ENCODE results near the gene LRAT.
"Not testable (repeated sequence)": the region's sequence is repeated elsewhere in the genome, so short reads cannot be mapped to it uniquely, and the experiment has no call there.

The LRAT gene

DNA sequence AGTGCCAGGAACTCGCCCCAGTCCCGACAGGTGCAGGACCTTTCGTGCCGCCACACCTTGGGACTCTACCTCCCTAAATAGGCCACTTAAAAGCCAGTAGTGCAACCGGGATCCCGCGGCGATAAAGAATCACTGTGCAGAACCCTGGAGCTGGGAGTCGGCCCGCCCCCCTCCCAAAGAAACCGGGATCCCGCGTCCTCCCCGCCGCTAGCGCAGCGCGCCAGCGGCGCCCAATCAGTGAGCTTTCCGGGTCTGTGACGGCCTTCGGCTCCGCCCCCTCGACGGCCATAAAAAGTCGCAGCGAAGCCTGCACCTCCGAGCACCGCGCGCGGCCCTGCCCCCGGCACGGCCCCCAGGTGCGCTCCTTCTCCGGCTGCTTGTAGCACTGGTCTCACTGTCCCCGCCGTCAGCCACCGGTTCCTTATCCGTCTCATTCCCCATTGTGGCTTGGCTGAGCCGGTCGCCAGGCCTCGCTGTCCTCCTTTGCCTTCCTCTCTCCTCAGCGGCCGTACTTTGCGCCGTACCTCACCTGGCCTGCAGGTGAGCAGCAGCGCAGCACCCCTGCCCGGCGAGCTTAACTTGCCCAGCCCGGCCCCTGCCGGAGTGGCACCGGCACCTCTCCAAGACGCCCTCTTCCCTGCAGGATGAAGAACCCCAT, at the start of gene LRAT:
Gene LRAT (plus strand): TSS at position 318 of the 658 bp plus-strand sequence. CDS start 327 bp downstream, at position 645.
- DNase-seq: peak; percentile 13

DNA sequence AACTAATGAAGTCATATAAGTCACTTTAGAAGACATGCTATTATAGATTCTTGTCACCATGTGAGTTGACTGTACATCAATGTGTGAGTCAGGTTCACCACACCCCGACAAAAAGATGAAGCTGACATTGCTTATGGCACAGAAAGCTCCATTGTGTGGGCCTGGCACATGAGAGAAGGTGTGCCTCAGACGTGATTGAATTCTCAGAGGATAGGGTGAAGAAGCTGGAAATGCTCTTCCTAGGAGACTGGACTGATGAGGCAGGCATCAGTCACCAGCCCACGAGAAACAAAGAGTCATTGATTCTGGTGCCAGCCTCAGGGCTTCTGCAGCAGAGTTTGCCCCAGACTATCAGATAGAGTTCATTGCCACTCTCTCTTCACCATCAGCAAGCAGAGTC, 35.9 kb upstream of the LRAT start:
- DNase-seq: no peak

DNA sequence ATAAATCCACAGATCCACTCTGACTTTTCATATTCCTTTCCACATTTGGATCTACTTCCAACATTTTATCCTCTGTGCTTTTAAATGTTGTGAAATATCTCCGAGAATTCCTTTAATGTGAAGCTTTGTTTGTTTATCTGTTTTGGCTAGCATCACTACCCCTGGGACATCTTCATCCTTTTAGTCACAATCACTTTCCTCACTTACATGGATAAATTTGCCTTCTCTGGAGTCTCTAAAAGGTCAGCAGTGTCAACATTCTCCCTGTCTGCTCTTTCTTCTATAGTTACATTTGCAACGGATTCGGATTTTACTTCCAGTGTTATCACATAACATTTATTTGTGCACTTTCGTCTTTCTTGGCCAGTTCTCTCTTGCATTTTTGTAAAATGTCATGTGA, 34.2 kb upstream of the LRAT start:
- no peak for DNase-seq

DNA sequence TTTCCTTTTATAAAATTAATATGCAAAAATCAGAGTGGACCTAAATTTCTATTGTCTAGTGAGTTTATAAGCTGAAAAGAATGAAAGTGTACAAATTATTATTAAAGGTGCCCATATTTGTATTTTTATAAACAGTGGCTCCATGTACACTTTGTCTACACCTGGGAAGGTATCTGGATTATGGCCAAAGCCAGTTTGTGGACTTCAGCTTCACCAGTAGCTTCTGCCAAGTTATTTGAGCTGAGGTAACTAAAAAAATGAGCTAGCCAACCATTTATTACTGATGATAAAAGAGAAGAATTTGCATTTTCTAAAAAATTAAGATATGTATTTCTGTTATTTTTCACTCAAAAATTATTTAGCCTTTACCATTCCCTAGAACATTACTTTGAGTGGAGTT, 32.3 kb upstream of the LRAT start:
- DNase-seq: no peak

DNA sequence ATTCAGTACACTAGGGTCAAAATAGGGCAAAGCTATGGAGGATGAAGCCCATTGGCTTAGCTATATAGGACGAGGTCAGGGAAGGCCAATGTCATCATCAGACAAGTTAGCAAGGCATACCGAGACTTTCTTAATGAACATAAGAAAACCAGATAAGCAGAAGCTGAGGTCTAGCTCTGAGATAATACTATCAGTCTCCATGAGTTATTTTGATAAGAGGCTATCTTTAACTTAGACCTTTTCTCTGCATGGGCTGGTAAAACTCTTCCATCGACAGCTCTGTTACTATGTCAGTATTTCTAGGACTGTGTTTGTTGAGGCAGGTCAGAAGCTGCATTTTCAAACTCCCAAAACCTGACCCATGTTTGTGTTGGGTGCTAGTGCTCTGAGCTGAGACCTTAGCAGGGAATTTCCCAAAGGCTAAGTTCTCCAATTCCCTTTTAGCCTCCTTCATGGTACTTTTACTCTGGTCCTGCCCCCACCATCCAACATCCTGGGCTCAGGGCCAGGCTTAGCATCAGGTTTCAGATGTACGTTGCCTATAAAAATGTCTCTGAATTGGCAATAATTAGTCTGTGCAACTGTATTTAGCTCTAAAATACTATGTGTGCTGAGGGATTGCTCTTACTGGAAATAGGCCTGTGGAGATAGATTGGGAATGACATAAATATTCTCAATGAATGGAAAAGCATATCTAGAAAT, 29.3 kb upstream of the LRAT start:
- no peak for DNase-seq

DNA sequence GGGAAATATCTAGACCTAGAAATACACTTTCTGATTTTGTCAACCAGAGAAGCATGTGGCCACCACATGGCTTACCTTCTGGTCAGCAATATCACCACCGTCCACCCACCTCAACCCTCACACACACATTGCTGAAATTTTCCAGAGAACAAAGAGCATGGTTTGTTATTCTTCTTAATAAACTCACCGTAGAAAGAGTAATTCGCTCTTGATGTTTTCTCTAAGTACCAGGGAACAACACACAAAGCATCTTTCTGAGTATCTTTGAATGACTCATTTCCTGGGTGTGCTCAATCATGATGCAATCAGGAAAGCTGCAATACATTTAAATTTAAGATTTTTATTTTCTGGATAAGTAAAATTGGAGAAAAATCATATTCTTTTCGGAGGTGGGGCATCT, 24.7 kb upstream of the LRAT start:
- DNase-seq: no peak

DNA sequence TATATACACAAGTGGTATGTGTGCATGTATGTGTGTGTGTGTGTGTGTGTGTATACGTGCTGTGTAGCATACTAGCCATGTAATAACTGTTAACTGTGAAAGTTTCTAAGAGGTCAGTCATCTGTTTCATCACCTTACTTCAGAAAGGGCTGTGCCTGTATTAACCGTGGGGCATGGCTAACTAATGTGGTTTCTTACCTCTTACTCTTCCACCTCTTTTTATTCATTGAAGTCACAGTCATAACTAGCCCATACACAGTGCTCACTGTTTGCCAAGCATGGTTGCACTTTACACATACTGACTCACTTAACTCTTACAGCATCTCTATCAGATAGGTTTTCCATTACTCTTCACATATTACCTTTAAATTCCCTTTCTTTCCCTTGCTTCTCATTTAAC, 23.7 kb upstream of the LRAT start:
- DNase-seq: no peak

DNA sequence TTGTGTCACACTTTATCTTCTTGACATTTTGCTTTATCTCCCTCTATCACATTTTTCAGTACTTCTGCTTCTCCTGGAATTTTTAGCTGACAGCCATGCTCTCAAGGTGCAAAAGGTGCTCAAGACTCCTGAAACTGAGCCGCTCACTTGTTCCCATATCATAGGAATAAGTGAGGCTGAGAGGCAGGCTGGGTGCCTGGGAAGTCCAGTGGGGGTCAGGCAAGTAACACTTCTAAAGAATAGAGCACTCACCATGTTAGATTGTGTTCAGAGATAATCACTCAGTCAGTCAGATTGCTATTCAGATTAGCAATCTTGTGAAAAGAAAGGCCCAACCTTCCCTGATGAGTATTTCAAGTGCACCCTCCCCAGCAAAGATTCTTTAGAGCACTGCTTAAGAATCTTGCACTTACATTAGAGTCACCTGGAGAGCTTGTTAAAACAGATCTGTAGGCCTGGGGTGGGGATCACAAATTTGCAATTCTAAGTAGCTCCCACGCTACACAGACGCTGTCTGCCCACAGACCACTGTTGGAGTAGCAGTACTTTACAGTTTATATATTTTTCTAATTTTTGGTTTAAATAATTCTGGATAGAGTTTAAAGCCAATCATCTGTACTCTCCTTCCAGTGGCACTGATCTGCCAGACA, 23.1 kb upstream of the LRAT start:
- DNase-seq: no peak

DNA sequence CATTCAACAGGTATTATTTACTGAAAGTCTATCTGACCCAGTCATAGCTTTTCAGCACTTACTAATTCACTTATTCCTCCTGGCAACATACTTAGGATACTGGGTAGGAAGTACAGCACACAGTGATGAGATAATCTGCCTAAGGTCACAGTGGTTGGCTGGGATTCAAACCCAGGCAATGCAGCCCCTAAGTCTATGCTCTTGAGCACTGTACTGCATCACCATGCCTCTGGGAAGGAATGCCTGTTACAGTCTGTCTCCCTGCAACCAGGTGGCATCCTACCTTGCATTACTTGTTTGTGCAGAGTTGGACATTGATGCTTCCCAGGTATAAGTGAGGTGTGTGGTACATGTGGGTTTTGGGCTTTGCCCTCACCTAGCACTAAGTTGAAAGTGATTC, 21.5 kb upstream of the LRAT start:
- no peak for DNase-seq

DNA sequence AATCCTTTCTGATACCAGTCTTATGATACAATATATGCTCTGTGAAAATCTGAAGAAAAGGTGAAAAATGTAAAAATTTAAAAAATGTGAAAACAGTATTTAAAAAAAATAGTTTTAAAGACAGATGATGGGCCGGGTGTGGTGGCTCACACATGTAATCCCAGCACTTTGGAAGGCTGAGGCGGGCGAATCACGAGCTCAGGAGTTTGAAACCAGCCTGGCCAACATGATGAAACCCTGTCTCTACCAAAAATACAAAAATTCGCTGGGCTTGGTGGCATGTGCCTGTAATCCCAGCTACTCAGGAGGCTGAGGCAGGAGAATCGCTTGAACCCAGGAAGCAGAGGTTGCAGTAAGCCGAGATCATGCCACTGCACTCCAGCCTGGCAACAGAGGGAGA, 20.2 kb upstream of the LRAT start:
- not testable (repeated sequence) for DNase-seq

DNA sequence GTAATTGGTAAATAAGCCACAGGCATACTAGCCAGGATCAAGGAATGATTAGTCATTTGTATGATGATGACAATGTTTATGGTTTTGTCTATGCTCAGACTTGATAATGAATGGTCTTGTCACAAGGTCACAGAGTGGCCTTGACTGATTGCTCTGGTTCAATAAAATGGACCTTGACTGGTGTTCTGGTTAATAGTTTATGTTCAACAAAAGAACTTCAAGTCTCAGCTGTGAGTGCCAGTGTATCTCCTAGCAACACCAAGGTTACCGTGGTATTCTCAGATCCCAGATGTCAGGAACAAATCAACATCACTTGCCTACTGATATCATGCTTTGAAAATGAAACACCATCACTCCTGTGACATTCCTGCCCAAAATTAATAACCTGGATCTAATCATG, 16.3 kb upstream of the LRAT start:
- no peak for DNase-seq

DNA sequence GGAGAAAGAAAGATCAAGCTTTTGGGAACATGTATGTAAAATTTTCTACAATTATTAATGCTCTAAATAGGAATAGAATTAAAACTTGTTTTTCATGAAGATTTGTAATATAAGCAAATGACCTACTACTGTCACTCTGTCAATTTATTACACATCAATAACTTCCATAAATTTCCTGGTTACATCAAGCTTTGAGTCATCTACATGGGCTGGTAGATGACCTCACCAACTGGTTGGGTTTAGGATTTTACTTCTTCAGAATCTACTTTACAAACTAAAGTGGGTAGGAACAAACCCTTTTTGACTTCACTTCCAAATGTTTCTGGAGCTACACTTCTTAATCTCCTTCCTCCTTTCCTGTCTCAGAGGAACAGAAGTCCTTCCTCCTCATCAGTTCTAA, 12.0 kb upstream of the LRAT start:
- no peak for DNase-seq

DNA sequence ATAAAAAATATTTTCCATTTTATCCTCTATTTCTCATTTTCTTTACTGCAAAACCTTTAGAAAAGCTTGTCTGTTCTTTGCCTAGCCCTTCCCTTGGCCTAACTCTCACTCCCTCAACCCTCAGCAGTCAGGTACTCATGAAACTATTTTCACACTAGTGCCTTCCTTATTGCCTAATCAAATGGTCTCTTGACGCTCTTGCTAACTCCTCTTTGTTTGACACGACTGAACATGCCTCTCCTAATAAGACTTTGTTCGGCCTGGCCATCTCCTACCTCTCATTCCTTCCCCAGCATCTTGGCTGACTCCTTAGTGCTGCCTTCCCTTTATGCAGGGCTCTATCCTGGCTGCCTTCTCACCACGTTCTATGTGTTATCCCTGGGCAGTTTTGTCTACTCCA, 11.1 kb upstream of the LRAT start:
- no peak for DNase-seq

DNA sequence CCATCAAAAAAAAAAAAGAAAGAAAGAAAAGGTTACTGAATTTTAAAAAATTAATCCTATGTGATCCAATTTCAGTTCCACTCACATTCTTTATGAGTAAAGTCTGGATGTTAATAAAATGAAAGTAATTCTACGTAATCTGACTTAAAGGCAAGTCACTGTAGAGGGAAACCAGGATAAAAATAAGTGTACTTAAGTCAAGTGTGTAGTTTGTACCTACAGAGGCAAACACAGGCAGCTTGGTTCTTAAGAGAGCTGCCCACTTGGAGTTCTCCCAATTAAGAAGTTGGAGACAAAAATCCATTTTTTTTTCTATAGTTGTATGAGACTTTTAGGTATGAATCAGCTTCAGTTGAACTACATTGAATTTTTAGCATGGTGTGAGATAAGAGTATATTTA, 7.0 kb upstream of the LRAT start:
- DNase-seq: no peak

DNA sequence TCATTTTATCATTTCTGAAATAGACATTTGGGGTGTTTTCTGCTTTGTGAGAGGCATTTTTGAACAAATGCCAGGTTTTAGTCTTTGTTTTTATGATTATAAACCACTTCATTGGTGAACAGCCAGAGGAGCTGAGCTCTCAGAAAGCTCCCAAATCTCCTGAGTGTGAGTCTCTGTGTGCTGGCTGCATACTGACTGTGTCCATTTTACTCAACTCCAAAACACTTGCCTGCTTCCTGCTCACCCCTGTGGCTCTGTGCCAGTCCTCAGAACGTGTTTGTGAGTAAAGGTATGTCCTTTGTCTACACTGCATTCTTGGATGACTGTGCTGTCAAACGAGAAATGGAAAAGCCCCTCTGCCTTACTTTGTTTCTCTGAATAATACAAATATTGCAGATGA, 5.4 kb upstream of the LRAT start:
- DNase-seq: no peak

DNA sequence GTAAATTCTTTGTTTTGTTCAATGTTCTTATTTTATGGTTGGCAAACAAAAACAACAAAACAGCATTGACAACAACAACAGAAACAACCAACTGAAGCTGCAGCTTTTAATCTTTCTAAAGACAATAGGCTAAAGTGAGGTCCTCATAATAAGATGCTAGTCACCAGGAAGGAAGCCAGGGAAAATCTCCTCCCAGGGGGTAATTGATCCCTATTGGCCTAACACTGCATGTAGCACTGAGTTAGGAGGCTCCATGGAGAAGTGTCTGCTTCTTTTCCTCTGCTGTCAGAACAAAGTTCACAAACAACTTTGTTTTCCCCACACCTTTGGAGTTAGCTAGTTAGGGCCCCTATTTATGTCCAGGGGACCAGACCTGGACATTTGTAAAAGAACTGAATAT, 4.7 kb upstream of the LRAT start:
- no peak for DNase-seq

DNA sequence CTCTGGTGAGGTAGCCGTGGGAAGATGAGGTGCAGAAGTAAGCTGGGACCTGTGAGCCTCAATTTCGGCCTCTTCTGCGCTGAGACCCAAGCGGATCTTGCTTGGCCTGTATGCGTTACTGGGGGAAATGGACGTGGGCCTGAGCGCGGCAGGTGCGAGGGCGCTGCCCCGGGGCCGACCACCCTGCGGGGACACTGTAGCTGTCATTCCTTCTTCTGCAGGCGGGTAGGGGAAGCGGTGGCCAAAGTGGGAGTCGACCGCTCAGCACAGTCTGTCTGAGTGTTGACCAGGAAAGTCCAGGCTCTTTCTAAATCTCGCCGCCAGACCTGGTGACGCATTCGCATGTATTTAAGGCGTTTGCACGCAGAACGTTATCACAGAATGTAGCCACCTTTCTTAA, 3.3 kb upstream of the LRAT start:
- no peak for DNase-seq

DNA sequence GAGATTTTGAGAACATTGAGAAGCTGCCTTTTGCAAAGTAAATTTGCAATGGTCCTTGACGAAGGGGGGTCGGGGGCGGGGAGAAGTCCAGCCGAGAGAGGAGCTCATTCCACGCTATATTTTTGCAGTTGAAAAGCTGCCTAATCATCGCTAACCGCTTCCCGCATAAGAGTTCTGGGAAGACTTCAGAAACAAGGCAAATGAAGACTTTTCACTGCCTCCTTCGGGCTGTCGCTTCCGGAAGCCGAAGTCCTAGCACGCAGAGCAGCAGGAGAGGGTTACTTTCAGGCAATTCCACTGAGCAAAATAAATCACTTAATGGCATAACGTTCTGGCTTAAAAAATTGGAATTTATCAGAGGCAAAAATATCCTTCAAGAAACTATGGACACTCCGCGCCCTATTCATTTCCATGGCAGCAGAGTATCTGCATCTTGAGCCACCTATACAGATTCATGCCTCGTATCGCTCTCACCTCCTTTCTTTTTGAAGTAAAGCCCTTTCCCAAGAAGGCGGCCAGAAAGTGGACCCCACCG, 2.6 kb upstream of the LRAT start:
- DNase-seq: no peak

DNA sequence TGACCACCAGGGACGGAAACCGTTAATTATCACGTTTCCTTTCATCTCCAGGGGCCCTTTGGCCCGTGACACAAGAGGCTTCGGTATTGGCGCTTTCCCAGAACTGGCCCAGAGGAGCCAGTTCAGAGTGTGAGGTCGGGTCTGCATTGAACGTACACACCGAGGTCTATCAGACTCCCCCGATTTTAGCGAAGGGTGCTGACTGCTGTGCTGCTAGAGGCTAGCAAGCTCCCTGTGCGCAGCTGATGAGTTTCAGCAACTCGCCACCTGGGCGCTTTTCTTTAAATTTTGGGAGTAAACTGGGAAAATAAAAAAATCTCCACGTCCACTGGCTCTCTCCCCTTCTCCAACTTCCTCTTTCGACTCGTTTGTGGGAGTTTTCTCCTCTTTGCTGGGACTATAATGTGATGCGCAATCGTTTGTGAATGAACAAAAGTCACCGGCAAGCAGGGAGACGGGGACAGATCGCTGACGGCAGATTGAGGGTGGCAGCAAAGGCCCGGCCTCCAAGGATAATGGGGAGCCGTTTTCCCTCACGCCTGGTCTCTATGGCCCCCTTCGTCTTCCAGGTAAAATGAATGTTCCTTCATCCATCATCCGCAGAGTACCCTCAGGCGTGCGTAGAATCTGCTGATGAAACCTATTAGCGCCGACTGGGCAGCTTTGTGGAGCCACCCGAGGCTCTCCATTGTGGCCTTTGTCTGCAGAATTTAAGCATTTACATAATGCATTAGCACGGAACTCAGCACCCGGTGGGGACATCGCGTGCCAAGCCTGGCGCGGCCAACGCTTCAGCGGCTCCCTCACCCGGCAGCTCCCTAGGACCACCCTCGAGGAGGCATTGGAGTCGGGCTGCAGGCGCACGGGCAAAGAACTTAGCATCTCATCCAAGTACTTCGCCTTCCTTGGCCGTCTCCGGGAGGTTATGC, 1.6 kb upstream of the LRAT start:
- no peak for DNase-seq

DNA sequence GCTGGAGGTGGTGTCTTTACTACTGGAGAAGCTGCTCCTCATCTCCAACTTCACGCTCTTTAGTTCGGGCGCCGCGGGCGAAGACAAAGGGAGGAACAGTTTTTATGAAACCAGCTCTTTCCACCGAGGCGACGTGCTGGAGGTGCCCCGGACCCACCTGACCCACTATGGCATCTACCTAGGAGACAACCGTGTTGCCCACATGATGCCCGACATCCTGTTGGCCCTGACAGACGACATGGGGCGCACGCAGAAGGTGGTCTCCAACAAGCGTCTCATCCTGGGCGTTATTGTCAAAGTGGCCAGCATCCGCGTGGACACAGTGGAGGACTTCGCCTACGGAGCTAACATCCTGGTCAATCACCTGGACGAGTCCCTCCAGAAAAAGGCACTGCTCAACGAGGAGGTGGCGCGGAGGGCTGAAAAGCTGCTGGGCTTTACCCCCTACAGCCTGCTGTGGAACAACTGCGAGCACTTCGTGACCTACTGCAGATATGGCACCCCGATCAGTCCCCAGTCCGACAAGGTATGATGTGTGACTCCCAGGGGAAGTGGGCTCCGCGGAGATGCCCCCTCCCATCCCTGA, 634 bp downstream of the LRAT start:
- DNase-seq: no peak

DNA sequence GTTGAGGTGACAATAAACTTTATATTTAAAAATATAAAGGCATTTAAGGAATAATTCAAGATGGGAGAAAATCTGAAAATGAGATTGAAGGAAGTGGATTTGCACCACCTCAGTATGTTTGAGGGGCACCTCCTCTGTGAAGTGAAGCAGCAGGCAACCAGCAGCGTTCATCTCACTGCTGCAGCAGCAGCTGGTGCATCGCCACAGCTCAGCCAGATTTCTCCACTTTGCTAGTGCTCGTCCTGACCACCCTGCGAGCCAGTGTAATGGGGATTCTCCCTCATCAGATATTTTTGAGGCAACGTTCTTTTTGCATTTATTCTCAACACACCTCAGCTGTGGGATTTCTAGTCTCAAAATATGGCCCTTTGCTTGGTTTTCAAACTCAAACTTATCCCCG, 13.9 kb downstream of the LRAT start:
- no peak for DNase-seq

DNA sequence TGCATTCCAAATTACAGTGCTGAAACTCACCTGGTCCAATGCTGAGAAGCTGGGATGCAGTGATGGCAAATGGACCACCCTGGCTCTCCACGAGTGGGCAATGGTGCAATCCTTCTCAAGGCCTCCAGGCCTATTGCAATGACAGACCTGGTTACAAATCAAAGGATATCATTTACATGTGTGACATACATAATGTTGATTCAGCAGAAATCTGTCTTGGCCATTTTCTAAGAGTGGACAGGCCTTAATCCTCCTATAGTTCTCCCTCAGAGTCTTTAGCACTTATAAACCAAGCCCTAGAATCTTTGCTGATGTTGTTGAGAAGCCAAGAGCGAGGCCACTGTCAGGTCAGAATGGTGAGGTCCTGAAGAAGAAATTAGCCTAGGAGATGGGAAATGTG, 17.1 kb downstream of the LRAT start:
- DNase-seq: no peak

DNA sequence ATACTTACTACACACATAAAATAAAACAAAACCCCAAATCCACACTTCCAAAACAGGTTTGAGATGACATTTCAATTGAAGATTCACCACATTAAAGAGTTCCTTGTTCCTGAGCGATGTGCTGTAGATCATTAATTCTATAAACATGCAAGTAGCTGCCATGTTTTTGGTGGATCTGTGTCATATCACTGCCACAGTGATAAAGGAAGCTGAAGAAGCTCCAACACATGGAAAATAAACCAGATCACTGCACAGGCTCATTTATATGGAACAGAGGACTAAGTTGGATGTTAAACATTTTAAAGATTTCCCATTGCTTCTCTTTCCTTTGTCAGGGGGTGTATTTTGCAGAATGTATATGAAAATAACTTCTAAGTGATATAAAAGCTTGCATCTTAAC, 34.5 kb downstream of the LRAT start:
- no peak for DNase-seq

All from NCI-H2171 (cell line).